Measurements from ENCODE around the gene DAPK1. TPM values are rescaled to one million over a fixed set of nuclear protein-coding genes. Genes with fewer than 3 reads are reported as not detected.

The DAPK1 gene
- total and polyA plus RNA-seq, 8 donors: 9.0 to 88.7 (median 50.7) TPM

- DNase-seq: peak in 1 of 2 donors; percentile 64
- H3K36me3 ChIP-seq: no peaks in the 10 kb centered on the region
- intact Hi-C loops (cut with DNase I; ENCODE audit: low total_unique reads): no loop called here
- peak overlapping the region in 1 of 4 donors; percentile 14 for H3K4me3 ChIP-seq
- peaks cover 23 to 81% (median 47%) of the 10 kb centered on the region in 4 donors for H3K4me1 ChIP-seq
- H3K27me3 ChIP-seq: no peaks in the 10 kb centered on the region
- TF ChIP-seq EP300 (IDR thresholded peaks at IDR 0.05) (no peak), POLR2AphosphoS5 (IDR thresholded peaks at IDR 0.05) (peak in 1 of 3 donors; percentile 43)
- WGBS, 5 donors: 26 to 57% (median 49%) methylated on average over 10 of the region's 10 CpGs
- no peaks in the 10 kb centered on the region for H3K9me3 ChIP-seq
- peak overlapping the region; percentile 36 to 83 (median 70) for H3K27ac ChIP-seq
These were observed 83.3 kb downstream of the DAPK1 start for GRCh38 chr9:87580941-87581438.

GRCh38 chr9:87581513-87581912 is 83.8 kb downstream of the DAPK1 start:
- peak in 1 of 2 donors; percentile 80 for DNase-seq
- 13 to 34% (median 20%) methylated on average over 3 of the region's 3 CpGs for WGBS, 5 donors
- H3K9me3 ChIP-seq: no peaks in the 10 kb centered on the region
- peaks cover 23 to 76% (median 44%) of the 10 kb centered on the region in 4 donors for H3K4me1 ChIP-seq
- TF ChIP-seq POLR2AphosphoS5 (IDR thresholded peaks at IDR 0.05): peak in 2 of 3 donors; percentile 54 to 79
- TF ChIP-seq, protein P1, sequence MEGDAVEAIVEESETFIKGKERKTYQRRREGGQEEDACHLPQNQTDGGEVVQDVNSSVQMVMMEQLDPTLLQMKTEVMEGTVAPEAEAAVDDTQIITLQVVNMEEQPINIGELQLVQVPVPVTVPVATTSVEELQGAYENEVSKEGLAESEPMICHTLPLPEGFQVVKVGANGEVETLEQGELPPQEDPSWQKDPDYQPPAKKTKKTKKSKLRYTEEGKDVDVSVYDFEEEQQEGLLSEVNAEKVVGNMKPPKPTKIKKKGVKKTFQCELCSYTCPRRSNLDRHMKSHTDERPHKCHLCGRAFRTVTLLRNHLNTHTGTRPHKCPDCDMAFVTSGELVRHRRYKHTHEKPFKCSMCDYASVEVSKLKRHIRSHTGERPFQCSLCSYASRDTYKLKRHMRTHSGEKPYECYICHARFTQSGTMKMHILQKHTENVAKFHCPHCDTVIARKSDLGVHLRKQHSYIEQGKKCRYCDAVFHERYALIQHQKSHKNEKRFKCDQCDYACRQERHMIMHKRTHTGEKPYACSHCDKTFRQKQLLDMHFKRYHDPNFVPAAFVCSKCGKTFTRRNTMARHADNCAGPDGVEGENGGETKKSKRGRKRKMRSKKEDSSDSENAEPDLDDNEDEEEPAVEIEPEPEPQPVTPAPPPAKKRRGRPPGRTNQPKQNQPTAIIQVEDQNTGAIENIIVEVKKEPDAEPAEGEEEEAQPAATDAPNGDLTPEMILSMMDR (IDR thresholded peaks at IDR 0.05): no peak
- H3K27me3 ChIP-seq: no peaks in the 10 kb centered on the region
- peak overlapping the region in 1 of 4 donors; percentile 14 for H3K4me3 ChIP-seq
- intact Hi-C loops (cut with DNase I; ENCODE audit: low total_unique reads): no loop called here
- no peaks in the 10 kb centered on the region for H3K36me3 ChIP-seq
- H3K27ac ChIP-seq: peak overlapping the region; percentile 52 to 83 (median 70)

DNA sequence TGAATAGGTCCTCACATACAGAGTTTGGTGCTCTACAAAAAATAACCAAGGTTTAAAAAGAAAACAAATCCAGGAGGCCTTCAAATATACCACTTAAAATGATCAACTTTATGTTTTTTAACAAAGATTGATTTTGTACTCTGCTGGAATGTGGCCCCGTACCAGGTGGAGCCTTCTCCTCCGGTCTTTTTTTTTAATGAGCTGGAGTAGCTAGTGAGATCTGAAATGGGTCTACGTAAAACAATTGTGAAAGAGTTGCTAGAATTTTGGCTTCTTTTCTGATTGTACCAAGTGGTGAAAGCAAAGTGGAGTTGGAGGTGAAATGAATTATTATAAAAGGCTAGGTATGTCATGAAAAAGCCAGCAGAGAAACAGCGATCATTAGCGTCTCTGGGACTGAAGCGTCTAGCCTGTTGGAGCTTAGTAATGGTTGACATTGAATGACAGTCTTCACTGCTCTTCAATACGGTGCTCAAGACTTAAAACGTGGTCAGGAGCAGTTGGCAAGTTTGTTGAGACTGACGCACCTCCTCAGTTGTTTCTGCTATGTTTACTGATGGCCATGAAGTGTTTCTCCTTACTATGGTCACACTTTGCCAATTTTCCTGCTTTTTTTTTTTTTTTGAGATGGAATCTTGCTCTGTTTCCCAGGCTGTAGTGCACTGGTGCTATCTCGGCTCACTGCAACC is 84.4 kb downstream of the DAPK1 start:
- TF ChIP-seq, protein P1 (IDR thresholded peaks at IDR 0.05): no peak
- TF ChIP-seq EP300 (IDR thresholded peaks at IDR 0.05) (no peak), POLR2A (IDR thresholded peaks at IDR 0.05) (no peak), POLR2AphosphoS5 (IDR thresholded peaks at IDR 0.05) (no peak)

GRCh38 chr9:87584326-87584725 is 86.7 kb downstream of the DAPK1 start:
- Histone ChIP-seq H3K4me3 (no peak overlapping the region), H3K4me1 (peaks cover 17 to 49% (median 31%) of the 10 kb centered on the region in 4 donors), H3K36me3 (no peaks in the 10 kb centered on the region), H3K27me3 (no peaks in the 10 kb centered on the region), H3K9me3 (no peaks in the 10 kb centered on the region), H3K27ac (no peak overlapping the region)
- intact Hi-C loops (cut with DNase I; ENCODE audit: low total_unique reads): no loop called here
- no peak for TF ChIP-seq EP300 (IDR thresholded peaks at IDR 0.05)
- no peak for TF ChIP-seq POLR2AphosphoS5 (IDR thresholded peaks at IDR 0.05)
- DNase-seq: no peak

More for the DNA sequence above, 84.4 kb downstream of the DAPK1 start:
- WGBS, 5 donors: 72 to 78% (median 76%) methylated on average over 10 of the region's 10 CpGs
- peak overlapping the region; percentile 23 to 83 (median 70) for H3K27ac ChIP-seq
- H3K4me1 ChIP-seq: peaks cover 23 to 71% (median 44%) of the 10 kb centered on the region in 4 donors
- H3K27me3 ChIP-seq: no peaks in the 10 kb centered on the region
- H3K4me3 ChIP-seq: no peak overlapping the region
- no peaks in the 10 kb centered on the region for H3K9me3 ChIP-seq
- H3K36me3 ChIP-seq: no peaks in the 10 kb centered on the region
- intact Hi-C loops (cut with DNase I; ENCODE audit: low total_unique reads): no loop called here
- no peak for DNase-seq

DNA sequence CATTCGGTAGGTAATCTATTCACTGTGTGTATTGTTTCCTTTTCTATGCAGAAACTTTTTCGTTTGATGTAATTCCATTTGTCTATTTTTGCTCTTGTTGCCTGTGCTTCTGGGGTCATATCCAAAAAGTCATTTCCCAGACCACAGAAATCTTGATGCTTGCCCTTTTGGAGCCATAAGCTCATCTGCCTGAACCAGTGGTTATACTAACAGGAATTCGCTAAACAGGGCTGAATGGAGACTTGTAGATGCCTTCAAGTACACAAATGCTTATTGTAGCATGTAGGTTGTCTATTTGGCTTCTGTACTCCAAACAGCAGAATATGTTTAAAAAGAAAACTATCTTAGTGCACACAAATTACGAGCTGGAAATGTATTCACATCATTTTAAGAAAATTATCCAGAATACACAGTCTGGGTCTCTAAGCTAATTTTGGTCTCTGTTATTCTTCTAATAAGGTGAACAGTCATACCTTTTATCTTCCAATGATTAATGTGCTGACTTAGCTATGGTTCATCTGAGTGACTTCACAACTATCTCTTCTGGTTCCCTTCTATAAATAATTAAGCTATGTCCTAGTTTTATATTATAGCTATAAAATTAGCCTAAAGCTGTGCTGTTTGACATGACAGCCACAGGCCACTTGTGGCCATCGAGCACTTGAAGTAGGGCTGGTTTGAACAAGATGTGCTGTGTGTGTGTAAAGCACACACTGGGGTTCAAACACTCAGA is 87.6 kb downstream of the DAPK1 start:
- WGBS, 5 donors: 68 to 81% (median 76%) methylated on average over 5 of the region's 5 CpGs
- intact Hi-C loops (cut with DNase I; ENCODE audit: low total_unique reads): no loop called here
- no peak for DNase-seq
- no peaks in the 10 kb centered on the region for H3K27me3 ChIP-seq
- H3K4me3 ChIP-seq: no peak overlapping the region
- TF ChIP-seq POLR2AphosphoS5 (IDR thresholded peaks at IDR 0.05): no peak
- TF ChIP-seq, protein P1 (IDR thresholded peaks at IDR 0.05): no peak
- no peak for TF ChIP-seq EP300 (IDR thresholded peaks at IDR 0.05)
- TF ChIP-seq POLR2A (IDR thresholded peaks at IDR 0.05): no peak
- H3K9me3 ChIP-seq: no peaks in the 10 kb centered on the region
- no peak overlapping the region for H3K27ac ChIP-seq
- peaks cover 16 to 41% (median 26%) of the 10 kb centered on the region in 4 donors for H3K4me1 ChIP-seq
- H3K36me3 ChIP-seq: no peaks in the 10 kb centered on the region

Data from stomach (tissue), 9 donors.